ENCODE measurements around the gene ZNF410. TPM values are rescaled to one million over a fixed set of nuclear protein-coding genes. Genes with fewer than 3 reads are reported as not detected.

Gene ZNF410
- total and polyA plus RNA-seq, 2 of the 13 experiments (the other 11 are each of a cell fraction or from before 2014, with no cell fraction given), result 19.2 to 44.3 TPM

DNA sequence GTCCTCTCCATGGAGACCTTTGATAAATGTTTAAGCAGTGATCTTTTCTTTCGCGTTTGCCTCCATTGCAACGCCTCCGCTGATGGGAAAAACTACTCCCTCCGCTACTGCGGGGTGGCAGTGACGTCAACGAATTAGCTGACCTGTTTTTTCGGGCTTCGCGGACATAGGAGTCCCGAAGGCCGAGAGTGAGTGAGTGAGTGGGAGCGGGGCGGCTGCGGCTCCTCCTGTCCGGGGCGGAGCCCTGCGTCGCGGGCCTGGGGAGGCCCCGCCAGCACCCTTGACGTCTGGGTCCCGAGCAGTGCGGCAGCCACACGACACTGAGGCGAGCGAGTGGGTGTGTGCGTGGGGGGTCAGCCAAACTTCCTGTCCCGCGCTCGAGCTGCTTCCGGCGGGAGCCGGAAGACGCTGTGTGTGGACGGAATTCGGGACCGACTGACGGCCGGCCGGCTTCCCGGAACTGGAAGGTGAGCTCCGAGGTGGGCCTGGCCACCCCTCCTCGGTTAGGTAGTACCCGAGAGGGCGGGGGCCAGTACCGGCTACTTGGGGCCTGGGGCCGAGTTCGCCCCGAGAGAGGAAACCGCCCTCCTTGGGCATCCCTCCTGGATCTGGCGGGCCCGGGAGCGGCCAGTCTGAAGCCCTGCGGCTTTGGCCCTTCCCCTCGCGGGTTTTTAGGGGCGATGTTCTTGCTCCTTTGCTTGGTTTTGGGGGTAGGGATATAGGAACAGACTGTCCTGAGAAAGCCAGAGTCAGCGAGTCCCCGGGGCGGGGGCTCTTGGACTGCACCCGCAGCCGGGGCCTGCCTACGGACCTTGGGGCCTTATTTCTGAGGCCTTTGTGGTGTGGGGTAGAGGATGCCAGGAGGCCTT lies at the start of gene ZNF410 (continued):
- TF ChIP-seq ZBTB39 (CRISPR knock-in tag; IDR thresholded peaks at IDR 0.05) (0 out of 2 replicates have a peak, but pooled peaks have one; percentile 40), SRSF9 (IDR thresholded peaks at IDR 0.05; ENCODE audit: borderline replicate concordance, insufficient read depth, low read depth, low read length, poor library complexity, severe bottlenecking) (no peak), FOXO1 (CRISPR knock-in tag; IDR thresholded peaks at IDR 0.05) (peak; percentile 13; the same call in 1 of the 2 replicates), EP300 (IDR thresholded peaks at IDR 0.05; ENCODE audit: low read depth in 2 of 2, low read length in 2 of 2) (no peak), EP300 (CRISPR knock-in tag; IDR thresholded peaks at IDR 0.05; ENCODE audit: borderline replicate concordance) (no peak), TMF1 (CRISPR knock-in tag; IDR thresholded peaks at IDR 0.05; ENCODE audit: low read depth) (no peak; the same call in 1 of the 2 replicates), ZSCAN30 (CRISPR knock-in tag; IDR thresholded peaks at IDR 0.05) (no peak), ZNF543 (CRISPR knock-in tag; IDR thresholded peaks at IDR 0.05) (peak; percentile 89), ZBTB43 (CRISPR knock-in tag; conservative IDR thresholded peaks at IDR 0.05) (peak; percentile 54; the same call in 1 of the 2 replicates), TEAD2 (CRISPR knock-in tag; IDR thresholded peaks at IDR 0.05) (no peak), ZBTB7B (CRISPR knock-in tag; IDR thresholded peaks at IDR 0.05) (peak; percentile 69; the same call in 1 of the 2 replicates), ZNF343 (CRISPR knock-in tag; IDR thresholded peaks at IDR 0.05) (peak; percentile 84), NR3C1 (CRISPR knock-in tag; IDR thresholded peaks at IDR 0.05) (no peak), ZNF30 (CRISPR knock-in tag; IDR thresholded peaks at IDR 0.05) (no peak)
- TF ChIP-seq, protein P1, sequence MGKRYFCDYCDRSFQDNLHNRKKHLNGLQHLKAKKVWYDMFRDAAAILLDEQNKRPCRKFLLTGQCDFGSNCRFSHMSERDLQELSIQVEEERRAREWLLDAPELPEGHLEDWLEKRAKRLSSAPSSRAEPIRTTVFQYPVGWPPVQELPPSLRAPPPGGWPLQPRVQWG (CRISPR knock-in tag; IDR thresholded peaks at IDR 0.05; ENCODE audit: borderline replicate concordance, low read depth), result no peak
- TF ChIP-seq, protein P2, sequence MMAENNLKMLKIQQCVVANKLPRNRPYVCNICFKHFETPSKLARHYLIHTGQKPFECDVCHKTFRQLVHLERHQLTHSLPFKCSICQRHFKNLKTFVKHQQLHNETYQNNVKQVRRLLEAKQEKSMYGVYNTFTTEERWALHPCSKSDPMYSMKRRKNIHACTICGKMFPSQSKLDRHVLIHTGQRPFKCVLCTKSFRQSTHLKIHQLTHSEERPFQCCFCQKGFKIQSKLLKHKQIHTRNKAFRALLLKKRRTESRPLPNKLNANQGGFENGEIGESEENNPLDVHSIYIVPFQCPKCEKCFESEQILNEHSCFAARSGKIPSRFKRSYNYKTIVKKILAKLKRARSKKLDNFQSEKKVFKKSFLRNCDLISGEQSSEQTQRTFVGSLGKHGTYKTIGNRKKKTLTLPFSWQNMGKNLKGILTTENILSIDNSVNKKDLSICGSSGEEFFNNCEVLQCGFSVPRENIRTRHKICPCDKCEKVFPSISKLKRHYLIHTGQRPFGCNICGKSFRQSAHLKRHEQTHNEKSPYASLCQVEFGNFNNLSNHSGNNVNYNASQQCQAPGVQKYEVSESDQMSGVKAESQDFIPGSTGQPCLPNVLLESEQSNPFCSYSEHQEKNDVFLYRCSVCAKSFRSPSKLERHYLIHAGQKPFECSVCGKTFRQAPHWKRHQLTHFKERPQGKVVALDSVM (CRISPR knock-in tag; IDR thresholded peaks at IDR 0.05), result peak; percentile 51; the same call in 1 of the 2 replicates
- TF ChIP-seq, protein P3, sequence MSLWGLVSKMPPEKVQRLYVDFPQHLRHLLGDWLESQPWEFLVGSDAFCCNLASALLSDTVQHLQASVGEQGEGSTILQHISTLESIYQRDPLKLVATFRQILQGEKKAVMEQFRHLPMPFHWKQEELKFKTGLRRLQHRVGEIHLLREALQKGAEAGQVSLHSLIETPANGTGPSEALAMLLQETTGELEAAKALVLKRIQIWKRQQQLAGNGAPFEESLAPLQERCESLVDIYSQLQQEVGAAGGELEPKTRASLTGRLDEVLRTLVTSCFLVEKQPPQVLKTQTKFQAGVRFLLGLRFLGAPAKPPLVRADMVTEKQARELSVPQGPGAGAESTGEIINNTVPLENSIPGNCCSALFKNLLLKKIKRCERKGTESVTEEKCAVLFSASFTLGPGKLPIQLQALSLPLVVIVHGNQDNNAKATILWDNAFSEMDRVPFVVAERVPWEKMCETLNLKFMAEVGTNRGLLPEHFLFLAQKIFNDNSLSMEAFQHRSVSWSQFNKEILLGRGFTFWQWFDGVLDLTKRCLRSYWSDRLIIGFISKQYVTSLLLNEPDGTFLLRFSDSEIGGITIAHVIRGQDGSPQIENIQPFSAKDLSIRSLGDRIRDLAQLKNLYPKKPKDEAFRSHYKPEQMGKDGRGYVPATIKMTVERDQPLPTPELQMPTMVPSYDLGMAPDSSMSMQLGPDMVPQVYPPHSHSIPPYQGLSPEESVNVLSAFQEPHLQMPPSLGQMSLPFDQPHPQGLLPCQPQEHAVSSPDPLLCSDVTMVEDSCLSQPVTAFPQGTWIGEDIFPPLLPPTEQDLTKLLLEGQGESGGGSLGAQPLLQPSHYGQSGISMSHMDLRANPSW (CRISPR knock-in tag; IDR thresholded peaks at IDR 0.05; ENCODE audit: borderline replicate concordance), result no peak; the same call in 1 of the 2 replicates
- TF ChIP-seq, protein P4, sequence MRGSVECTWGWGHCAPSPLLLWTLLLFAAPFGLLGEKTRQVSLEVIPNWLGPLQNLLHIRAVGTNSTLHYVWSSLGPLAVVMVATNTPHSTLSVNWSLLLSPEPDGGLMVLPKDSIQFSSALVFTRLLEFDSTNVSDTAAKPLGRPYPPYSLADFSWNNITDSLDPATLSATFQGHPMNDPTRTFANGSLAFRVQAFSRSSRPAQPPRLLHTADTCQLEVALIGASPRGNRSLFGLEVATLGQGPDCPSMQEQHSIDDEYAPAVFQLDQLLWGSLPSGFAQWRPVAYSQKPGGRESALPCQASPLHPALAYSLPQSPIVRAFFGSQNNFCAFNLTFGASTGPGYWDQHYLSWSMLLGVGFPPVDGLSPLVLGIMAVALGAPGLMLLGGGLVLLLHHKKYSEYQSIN (CRISPR knock-in tag; IDR thresholded peaks at IDR 0.05; ENCODE audit: borderline replicate concordance), result no peak

Measured in HepG2 (cell line).